ENCODE results near the gene RAP1GDS1.
"Not testable (repeated sequence)": the region's sequence is repeated elsewhere in the genome, so short reads cannot be mapped to it uniquely, and the experiment has no call there.

DNA sequence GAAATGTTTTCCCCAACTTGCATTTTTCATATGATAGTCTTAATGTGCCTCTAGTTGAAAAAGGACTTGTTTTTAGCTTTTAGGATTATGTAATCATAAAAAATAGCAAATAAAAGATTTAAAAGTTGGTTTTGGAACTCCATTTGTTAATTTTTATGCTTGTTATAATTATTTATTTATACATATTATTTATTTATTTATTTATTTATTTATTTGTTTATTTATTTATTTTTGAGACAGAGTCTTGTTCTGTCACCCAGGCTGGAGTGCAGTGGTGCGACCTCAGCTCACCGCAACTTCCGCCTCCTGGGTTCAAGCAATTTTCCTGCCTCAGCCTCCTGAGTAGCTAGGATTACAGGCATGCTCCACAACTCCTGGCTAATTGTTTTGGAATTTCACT lies 159.0 kb downstream of the RAP1GDS1 start:
- TF ChIP-seq CTCF, POLR2A (IDR thresholded peaks at IDR 0.05): not testable (repeated sequence)
